Skeletal muscle cell (primary cell): ENCODE measurements around the gene LRCOL1.
"Not testable (repeated sequence)": the region's sequence is repeated elsewhere in the genome, so short reads cannot be mapped to it uniquely, and the experiment has no call there.

ENCODE experiments used
- DNase-seq: peaks from one replicate; pipeline ENCODE4 v3.0.0-alpha.2; 2010; ENCODE audit warnings: low read depth
- H3K4me3 ChIP-seq: 2 replicates; pipeline ENCODE4 v1.5.1; 2011; ENCODE audit warnings: low read depth, mild to moderate bottlenecking, control low read depth, low read length, moderate library complexity

LRCOL1 gene

DNA sequence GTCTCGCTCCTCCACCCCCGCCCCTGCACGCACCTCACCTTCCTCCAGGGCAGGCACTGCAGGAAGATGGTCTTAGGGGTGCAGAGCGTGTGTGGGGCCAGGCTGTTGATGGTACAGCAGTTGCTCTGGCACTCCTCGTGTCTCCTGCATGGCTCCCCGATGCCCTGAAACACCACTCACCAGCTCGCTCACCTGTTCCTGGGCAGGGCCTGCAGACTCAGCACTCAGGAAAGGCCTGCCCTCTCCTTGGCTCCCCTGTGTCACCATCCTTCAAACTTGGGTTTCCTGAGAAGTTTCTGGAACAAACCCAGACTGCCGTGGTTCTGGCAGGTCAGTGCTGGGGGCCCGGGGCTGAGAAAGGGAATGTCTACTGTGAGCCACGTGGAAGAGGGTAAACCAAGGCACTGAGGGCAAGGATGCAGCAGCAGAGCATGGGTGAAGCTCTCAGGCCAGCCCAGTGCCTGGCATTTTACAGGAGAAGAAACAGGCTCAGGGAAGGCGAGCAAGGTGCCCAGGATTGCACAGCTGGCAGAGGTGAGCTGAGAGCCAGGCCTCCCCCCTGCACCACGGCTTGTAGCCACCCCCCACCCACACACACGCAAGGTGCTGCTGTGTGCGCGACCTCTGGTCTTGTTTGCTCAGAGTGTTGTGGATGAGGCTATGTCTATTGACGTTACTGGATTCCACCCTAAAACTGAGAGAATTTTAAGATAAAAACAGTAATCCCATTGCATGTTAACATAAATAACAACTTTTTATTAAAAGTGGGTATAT, 5.5 kb downstream of the LRCOL1 start:
- DNase-seq = no peak
- H3K4me3 ChIP-seq = no peak overlapping the region

DNA sequence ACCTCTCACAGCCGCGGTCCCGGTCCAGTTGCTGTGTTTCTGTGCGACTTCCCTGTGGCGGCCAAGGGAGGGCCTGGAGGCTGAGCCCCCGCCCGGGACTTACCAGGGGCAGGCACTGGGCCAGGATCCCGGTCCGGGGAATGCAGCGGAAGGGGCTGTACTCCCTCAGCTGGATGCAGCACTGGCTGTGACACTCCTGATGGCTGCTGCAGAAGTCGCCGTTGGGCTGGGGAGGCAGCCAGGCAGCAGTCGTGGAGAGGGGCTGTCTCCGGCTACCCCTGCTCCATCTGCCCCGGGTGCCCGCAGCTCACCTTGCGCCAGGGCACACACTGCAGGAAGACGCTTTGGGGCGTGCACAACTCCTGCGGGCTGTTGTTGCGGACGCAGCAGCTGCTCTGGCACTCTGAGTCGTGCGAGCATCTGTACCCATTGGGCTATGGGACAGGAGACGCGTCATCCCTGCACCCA, 6.2 kb downstream of the LRCOL1 start:
- no peak for DNase-seq
- H3K4me3 ChIP-seq = no peak overlapping the region

DNA sequence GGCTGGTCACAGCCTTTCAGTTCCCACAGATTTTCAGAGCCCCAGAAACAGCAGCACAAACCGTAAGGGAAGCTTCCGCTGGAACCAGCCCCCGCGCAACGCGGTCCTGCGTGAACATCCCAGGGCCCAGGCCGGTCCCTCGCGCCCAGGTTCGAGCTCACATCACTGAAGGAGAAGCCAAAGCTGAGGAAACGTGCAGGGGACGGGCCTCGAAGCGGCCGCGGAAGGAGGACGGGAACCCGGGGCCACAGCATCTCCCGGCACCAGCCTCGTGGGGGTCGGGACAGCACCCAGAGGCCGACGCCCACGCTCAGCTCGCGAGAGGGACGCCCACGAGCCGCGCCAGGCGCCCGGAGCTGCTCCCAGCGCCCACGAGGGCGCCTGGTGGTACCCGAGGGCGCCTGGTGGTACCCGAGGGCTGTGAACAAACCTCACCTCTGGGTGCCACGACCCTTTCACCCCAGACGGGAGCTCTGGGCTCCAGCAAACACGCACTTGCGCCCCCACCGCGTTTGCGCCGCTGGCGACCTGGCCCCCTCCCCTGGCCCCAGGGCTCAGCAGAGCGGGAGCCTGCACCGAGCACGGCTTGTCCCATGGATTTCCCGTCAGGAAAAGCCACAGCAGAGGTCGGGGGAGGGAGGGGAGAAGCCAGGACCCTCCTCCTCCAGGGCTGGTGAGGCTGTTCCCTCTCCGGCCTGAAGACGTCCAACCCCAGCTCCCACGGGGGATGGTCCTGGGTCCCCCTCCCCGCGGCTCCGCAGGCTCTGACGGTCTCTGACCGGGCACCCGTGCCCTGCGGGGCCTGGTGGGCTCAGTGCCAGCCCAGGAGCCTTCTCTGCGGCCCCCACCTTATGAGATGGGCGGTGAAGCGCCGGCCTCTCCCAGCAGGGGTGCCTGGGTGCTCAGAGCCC, 6.9 kb downstream of the LRCOL1 start:
- H3K4me3 ChIP-seq = no peak overlapping the region
- DNase-seq = no peak

DNA sequence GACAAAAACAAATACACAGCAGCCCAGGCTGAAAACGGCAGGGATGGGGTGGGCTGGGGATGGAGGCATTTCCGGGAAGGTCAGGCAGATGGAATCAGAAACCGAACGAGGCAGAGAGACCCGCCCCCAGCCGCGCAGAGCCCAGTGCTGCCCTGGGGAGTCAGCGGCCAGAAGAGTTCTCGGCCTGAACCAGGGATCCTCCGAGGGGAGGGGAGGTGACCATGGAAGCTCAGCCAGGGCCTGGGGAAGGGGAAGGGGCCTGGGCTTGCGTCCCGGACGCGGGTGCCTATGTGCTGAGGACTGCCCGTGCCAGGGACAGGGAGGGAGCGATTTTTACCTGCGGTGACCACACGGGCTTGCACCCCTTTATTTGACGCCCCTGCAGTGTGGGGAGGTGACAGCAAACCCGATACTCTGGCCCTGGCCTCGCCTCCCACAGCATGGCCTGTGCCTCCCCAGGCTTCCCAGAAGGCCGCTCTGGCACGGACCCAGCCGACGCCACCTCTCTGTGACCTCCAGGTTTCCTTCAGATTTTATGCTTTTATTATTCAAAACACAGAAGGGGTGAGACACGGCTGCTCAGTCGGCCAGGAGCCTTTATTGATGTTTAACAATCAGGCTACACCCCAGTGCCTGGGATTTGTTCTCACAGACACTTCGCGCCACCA, 7.7 kb downstream of the LRCOL1 start:
- no peak for DNase-seq
- H3K4me3 ChIP-seq = no peak overlapping the region

DNA sequence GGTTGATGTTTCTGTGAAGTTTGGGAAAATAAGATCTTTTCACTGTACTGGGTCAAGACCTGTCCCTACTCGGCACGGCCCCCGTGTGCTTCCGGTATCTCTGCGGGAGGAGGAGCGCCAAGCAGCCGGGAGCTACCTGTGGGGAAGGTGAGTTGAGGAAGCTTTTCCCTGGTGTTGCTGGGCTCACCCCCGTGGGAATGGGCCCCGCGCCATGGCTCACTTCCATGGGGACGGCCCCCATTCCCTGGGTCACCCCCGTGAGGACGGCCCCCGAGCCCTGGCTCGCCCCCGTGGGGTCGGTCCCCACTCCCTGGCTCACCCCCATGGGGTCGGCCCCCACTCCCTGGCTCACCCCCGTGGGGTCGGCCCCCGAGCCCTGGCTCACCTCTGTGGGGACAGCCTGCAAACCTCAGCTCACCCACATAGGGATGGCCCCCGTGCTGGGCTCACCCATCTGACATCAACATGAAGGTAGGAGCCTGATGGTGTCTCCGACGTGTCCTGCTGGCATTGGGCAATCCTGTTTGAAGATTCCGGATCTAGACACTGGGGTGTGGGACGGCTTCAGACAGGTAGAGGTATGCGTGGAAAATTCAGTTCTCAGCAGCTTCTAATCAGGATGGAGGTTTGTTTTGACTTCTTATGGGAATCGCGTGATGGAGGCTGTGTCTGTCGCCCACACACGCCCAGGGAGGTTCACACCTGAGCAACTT, 9.1 kb downstream of the LRCOL1 start:
- DNase-seq = no peak
- H3K4me3 ChIP-seq = no peak overlapping the region

DNA sequence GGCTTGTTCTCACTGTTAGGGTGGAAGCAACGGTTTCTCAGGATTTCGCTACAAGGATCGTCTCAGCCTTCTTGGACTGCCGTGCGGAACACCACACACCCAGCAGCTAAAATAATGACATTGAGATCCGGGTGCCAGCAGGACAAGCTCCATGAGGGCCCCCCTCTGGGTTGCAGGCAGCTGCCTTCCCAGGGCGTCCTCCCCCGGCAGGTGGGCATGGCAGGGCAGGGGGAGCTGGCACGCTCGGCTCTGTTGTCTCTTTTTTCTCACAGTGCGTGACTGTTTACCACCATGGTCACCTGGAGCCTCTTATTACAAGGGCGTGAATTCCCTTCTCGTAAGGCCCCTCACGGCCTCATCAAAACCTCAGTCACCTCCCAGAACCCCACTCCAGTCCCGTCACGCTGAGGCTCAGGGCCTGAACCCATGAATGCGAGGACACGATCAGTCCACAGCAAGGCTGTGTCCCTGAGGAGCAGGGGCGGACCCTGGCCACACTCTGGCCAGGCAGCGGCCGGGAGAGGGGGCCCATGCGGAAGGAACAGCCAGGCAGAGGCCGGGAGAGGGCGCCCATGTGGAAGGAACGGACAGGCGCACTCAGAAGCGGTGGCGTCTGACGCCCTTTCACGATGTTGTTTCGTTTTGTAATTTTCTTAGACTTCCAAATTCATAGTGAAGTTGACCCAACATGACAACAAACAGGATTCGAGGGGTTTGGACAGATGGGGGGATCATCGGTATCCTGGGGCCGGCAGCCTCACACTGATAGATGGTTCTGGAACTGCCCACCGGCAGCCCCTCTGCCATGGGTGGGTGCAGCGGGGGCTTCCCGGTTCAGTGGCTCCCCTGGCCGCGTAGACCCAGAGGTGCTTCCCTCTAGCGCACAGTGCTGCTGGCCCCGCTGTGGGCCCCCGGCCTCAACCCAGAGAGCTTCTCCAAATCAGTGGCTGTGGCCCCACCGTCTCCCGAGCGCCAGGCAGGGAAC, 10.0 kb downstream of the LRCOL1 start:
- H3K4me3 ChIP-seq = peak overlapping the region; percentile 43
- peak; percentile 19 for DNase-seq

DNA sequence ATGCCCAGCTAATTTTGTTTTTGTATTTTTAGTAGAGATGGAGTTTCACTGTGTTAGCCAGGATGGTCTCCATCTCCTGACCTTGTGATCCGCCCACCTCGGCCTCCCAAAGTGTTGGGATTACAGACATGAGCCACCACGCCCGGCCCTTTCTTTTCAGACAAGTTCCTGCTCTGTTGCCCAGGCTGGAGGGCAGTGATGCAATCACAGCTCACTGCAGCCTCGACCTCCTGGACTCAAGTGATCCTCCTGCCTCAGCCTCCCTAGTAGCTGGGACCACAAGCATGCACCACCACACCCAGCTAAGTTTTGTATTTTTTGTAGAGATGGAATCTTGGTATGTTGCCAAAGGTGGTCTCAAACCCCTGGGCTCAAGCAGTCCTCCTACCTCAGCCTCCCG, 10.9 kb downstream of the LRCOL1 start:
- H3K4me3 ChIP-seq, DNase-seq: not testable (repeated sequence)

DNA sequence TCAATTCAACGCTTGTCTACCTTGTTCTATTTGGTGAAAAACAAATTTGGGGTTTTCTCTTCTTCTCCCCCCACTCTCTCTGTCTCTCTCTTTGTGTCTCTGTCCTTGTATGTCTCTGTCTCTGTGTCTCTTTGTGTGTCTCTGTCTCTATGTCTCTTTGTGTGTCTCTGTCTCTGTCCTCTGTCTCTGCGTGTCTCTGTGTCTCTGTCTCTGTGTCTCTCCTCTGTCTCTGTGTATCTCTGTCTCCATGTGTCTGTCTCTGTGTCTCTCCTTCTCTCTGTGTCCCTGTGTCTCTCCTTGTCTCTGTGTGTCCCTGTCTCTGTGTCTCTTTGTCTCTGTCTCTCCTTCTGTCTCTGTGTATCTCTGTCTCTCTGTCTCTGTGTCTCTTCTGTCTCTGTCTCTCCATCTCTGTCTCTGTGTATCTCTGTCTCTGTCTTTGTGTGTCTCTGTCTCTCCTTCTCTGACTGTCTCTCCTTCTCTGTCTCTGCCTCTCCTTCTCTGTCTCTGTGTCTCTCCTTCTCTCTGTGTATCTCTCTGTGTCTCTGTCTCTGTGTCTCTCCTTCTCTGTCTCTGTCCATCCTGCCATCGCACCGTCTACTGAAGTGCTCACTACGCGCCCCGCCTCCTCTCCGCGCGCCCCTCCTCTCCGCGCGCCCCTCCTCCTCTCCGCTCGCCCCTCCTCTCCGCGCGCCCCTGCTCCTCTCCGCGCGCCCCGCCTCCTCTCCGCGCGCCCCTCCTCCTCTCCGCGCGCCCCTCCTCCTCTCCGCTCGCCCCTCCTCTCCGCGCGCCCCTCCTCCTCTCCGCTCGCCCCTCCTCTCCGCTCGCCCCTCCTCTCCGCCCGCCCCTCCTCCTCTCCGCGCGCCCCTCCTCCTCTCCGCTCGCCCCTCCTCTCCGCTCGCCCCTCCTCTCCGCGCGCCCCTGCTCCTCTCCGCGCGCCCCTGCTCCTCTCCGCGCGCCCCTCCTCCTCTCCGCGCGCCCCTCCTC, 12.8 kb downstream of the LRCOL1 start:
- peak overlapping the region; percentile 47 for H3K4me3 ChIP-seq
- peak; percentile 23 for DNase-seq

DNA sequence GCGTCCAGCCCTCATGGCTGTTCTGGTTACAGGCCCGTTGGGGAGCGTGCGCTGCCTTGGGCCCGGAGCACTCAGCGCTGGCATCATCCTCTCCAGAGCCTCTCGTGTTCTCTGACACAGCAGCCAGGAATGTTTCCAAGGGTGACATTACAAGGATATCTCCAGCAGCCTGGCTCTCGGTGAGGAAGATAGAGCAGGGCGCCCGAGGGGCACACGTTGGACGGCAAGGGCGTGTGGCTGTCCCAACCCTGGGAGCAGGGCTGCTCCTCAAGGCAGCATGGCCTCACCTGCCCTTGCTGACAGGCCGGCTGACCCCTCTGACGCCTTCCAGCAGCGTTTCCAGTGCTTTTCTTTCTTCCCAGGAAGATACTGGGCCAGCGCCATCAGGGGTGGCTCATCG, 14.4 kb downstream of the LRCOL1 start:
- no peak overlapping the region for H3K4me3 ChIP-seq
- peak; percentile 4 for DNase-seq

DNA sequence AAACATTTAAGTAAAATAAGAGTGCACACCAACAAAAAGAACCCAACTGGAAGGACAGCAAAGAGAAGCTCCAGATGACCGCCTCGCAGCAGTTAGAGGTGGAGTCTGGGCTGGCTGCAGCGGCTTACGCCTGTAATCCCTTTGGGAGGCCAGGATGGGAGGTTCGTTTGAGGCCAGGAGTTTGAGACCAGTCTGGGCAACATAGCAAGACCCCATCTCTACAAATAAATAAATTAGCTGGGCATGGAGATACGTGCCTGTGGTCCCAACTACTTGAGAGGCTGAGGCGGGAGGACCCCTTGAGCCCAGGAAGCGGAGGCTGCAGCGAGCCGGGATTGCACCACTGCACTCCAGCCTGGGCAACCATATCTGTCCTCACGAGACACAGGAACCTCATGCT, 15.2 kb downstream of the LRCOL1 start:
- DNase-seq = no peak

DNA sequence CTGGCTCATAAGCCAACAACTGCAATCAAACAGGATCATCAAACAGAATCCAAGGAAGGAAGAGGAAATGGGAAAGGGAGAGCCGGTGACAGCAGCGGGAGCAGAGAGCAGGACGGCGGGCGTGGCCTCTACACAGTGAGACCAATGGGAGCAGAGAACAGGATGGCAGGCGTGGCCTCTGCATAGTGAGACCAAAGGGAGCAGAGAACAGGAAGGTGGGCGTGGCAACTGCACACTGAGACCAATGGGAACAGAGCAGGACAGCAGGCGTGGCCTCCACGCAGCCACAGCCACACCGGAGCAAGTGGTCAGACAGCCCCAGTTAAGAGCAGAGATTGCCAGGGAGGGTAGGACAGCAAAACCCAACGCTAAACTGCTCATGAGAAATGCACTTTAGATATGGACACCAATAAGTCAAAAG, 16.4 kb downstream of the LRCOL1 start:
- peak overlapping the region; percentile 24 for H3K4me3 ChIP-seq
- DNase-seq = peak; percentile 83

More for the DNA sequence above, 15.2 kb downstream of the LRCOL1 start:
- no peak overlapping the region for H3K4me3 ChIP-seq

DNA sequence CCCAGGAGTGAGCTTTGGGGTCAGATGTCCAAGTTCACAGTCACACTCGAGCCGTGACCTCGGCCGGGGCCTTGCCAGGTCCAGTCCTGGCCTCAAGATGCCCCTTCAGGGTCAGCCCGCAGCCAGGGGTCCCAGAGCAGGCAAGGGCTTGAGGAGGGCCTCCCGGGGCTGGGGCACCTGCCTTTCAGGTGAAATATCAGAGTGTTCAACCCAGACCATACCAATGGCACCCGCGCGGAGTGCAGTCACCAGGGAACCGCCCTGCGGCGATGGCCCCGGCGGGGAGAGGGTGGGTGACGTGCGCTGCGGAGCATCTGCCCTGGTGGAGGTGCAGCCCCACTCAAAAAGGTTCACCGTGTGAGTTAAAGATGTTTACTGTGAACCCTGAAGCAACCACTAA, 16.9 kb downstream of the LRCOL1 start:
- H3K4me3 ChIP-seq = peak overlapping the region; percentile 24
- no peak for DNase-seq

DNA sequence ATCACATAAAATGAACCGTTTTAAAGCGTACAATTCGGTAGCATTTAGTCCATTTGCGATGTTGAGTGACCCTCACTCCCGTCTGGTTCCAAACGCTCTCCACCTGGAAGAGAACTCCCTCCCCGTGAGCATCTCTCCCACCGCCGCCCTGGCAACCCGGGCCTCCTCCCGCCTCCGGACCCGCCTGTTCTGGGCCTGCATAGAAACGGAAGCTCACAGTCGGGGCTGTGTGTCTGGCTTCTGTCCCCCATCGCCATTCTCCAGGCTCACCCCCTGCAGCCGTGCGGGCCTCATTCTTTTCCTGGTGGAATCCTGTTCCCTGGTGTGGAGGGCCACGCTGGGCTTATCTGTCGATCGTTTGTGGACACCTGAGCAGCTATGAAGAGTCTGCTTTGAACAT, 17.3 kb downstream of the LRCOL1 start:
- H3K4me3 ChIP-seq = no peak overlapping the region
- DNase-seq = no peak

DNA sequence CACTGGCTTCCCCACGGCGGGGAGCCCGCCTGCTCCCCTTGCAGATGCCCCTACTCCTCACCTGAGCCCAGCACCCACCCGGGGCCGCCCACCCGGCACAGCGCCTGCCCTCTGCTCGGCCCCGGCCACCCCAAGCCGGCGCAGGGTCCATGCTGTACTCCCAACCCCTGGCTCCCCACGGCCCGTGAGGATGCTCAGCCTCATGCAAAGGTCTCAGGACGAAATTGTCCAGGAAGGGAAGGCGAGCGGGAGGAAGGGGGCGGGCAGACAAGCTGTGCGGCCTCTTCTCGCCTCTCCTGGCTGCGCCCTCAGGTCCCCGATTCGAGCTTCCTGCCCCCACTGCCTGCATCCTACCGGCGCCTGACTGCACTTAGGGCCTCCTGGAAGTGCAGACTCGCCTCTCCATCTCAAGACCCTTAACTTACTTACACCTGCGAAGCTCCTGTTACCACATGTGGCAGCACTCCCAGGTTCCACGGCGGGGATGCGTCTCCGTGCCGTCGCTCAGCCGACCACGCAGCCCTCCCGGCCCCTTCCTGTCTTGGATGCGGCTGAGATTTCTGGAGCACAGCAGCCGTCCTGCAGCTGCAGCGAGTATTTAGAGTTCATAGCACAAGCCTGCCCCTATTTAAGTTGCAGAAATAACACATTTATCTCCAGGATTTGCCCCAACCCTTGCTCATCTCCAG, 18.0 kb downstream of the LRCOL1 start:
- DNase-seq = no peak
- no peak overlapping the region for H3K4me3 ChIP-seq

DNA sequence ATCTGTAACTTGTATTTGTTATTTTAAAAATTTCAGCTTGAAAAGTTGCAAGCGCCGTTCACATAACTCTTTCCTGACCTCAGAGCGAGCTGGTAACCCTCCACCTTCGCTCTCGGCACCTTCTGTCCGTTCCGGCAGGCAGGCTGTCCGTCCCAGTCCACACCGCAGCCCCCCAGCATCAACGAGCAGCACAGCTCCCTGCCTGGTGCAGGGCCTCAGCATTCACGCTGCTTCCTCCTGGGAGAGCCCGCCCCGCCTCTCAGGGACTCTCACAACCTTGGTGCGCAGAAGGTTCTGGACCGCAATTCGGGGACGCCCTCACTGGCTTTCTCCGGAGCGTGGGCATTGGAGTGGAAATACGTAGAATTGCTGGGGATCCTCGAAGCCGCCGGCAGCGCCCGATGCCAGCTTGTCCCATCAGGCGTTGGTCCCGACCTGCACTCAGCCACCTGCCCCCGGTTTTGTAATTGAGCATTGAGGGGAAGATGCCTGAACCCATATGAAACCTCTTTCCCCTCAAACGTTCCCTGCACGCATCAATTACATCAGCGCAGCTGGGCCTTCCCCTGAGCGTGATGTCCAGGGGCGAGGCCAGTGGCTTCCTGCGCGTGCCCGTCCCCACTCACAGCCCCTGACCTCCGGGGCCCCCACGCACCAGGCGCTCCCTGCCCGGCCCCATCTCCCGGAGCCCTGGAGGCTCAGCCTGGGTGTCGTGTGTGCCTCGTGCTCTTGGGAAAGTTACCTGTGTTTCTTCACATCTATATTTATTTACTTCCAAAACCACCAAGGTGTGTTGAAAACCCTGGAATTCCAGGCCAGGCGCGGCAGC, 19.1 kb downstream of the LRCOL1 start:
- H3K4me3 ChIP-seq = no peak overlapping the region
- DNase-seq = no peak
